ENCODE results near the gene YAP1. TPM values are rescaled to one million over a fixed set of nuclear protein-coding genes. Genes with fewer than 3 reads are reported as not detected.
A peak's percentile ranks its signal among the peaks of the same experiment; 100 is the strongest.

YAP1 gene
- total and polyA plus RNA-seq, 2 of the 4 experiments (the other 2 are of a cell fraction) = 121 to 251 TPM

DNA sequence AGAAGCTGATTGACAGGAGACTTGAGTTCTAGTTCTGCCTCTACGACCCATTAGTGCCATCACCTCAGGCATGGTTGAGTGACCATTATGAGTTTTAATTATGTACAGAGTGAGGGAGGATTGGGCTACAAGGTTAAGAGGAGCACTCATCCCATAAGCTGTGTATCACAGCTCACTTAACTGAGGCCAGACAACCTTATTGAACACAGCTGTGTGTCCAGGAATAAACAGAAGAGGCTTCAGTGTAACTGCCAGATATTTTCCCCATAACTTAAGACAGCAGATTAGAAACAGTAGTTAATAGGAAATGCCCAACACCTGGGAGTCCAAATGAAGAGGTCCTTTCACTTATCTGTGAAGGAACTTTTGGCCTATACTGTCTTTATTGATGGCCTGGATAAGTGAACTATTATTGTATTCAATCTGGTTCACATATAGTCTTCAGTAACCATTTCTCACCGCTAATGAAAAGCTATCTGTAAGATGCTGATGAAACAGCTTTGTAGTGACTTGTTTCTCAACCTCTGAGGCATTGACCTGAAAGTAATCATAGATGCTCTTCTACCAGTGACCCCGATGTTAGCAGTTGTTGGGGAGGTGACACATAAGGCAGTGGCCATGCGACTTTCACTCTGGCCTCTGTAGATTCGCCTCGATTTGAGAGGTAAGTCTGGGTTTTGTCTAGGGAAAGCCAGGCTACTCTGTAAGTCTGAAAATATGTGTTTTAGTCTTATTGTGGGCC lies 41.7 kb downstream of the YAP1 start:
- intact Hi-C loops (cut with micrococcal nuclease) (no loop called here), dilution Hi-C loops (cut with HindIII; ENCODE audit: low sequenced_read_pairs, unreplicated experiment) (no loop called here), in situ Hi-C loops (cut with MboI; ENCODE audit: low sequenced_read_pairs) (no loop called here)
- H3K4me2 ChIP-seq (ENCODE audit: low read depth, low read length) = no peak overlapping the region; the same call in 1 of the 2 replicates
- H3K4me3 ChIP-seq (ENCODE audit: insufficient read depth, low read depth, low read length) = no peak overlapping the region
- H3K14ac ChIP-seq (replicated peaks; ENCODE audit: low read depth, low read length) = peak overlapping the region; percentile 78; the same call in 1 of the 2 replicates
- peak overlapping the region; percentile 11; the same call in 1 of the 2 replicates for H2AK5ac ChIP-seq (ENCODE audit: low read depth, low read length)
- no peaks in the 10 kb centered on the region for H3K9me3 ChIP-seq (ENCODE audit: control insufficient read depth, insufficient read depth, low read length)
- TF ChIP-seq CEBPB (IDR thresholded peaks at IDR 0.05; ENCODE audit: low read depth, low read length) = no peak
- TF ChIP-seq, protein P1, sequence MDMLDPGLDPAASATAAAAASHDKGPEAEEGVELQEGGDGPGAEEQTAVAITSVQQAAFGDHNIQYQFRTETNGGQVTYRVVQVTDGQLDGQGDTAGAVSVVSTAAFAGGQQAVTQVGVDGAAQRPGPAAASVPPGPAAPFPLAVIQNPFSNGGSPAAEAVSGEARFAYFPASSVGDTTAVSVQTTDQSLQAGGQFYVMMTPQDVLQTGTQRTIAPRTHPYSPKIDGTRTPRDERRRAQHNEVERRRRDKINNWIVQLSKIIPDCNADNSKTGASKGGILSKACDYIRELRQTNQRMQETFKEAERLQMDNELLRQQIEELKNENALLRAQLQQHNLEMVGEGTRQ (IDR thresholded peaks at IDR 0.05; ENCODE audit: low read depth, low read length) = no peak
- no peak for TF ChIP-seq SMC3 (IDR thresholded peaks at IDR 0.05; ENCODE audit: low read depth, low read length)
- TF ChIP-seq BHLHE40 (IDR thresholded peaks at IDR 0.05; ENCODE audit: low read depth, low read length) = no peak
- no peak for TF ChIP-seq NFE2L2 (IDR thresholded peaks at IDR 0.05; ENCODE audit: low read depth, low read length)
- no peak for TF ChIP-seq FOS (IDR thresholded peaks at IDR 0.05; ENCODE audit: low read depth, low read length)
- no peak for TF ChIP-seq POLR2A (IDR thresholded peaks at IDR 0.05; ENCODE audit: low read depth, low read length)
- no peak for TF ChIP-seq MAZ (IDR thresholded peaks at IDR 0.05; ENCODE audit: borderline replicate concordance, low read depth, low read length)
- ChIA-PET CTCF (interaction anchor here (0.8 kb wide), 1 partner anchor 26 kb away, joined by 3 read pairs; no protein-coding TSS in a partner anchor), POLR2A (ENCODE audit: unreplicated experiment) (no interaction called here)
- no peak overlapping the region for H2BK120ac ChIP-seq (ENCODE audit: low read depth, low read length)
- peak overlapping the region; percentile 58 for H2BK5ac ChIP-seq (ENCODE audit: low read depth, low read length, poor library complexity, severe bottlenecking)
- H3K23ac ChIP-seq (ENCODE audit: low read depth, low read length) = peak overlapping the region; percentile 88; the same call in 1 of the 2 replicates
- H2BK15ac ChIP-seq (ENCODE audit: low read depth, low read length) = peak overlapping the region; percentile 36; the same call in 1 of the 3 replicates
- peaks cover 52% of the 10 kb centered on the region for H4K20me1 ChIP-seq (ENCODE audit: insufficient read depth, low read length)
- peak overlapping the region; percentile 24; the same call in 1 of the 2 replicates for H3K18ac ChIP-seq (ENCODE audit: low read depth, low read length)
- H3K79me1 ChIP-seq (ENCODE audit: low read depth in 1 of 2, low read length in 2 of 2) = peaks cover 8 to 71% of the 10 kb centered on the region in 2 experiments; a peak in 3 of 4 replicates
- no peak overlapping the region for H2AK9ac ChIP-seq (replicated peaks; ENCODE audit: low read depth, low read length, poor library complexity)
- peak overlapping the region; percentile 32; the same call in 1 of the 2 replicates for H2BK20ac ChIP-seq (ENCODE audit: low read depth, low read length)
- H2AFZ ChIP-seq (replicated peaks; ENCODE audit: low read length, poor library complexity) = no peak overlapping the region
- H4K91ac ChIP-seq (ENCODE audit: insufficient read depth, low read depth, low read length) = no peak overlapping the region
- DNase-seq (no peak), ATAC-seq (ENCODE audit: low read depth) (no peak)
- H3K4me1 ChIP-seq (ENCODE audit: control insufficient read depth, insufficient read depth, low read length) = peaks cover 19% of the 10 kb centered on the region
- H3K9me1 ChIP-seq (ENCODE audit: insufficient read depth, low read length) = peaks cover 14% of the 10 kb centered on the region
- no peak overlapping the region for H4K8ac ChIP-seq (ENCODE audit: low read depth in 2 of 2, low read length in 2 of 2)
- H4K5ac ChIP-seq (ENCODE audit: low read depth, low read length) = no peak overlapping the region
- no peak overlapping the region for H3K9ac ChIP-seq (ENCODE audit: low read depth, low read length)
- no TSS peak for BruUV-seq (replicated peaks)
- WGBS, 2 experiments (ENCODE audit: extremely low coverage in 2 of 2, insufficient read length in 1 of 2) = no CpG with 5 or more reads among the region's 6 CpGs
- no peaks in the 10 kb centered on the region; the same call in 1 of the 2 replicates for H3K36me3 ChIP-seq (ENCODE audit: control insufficient read depth, insufficient read depth, low read length)
- no peak overlapping the region; the same call in 1 of the 2 replicates for H3K4ac ChIP-seq (ENCODE audit: low read depth, low read length)
- H3K56ac ChIP-seq (ENCODE audit: extremely low read depth, insufficient read depth, low read length) = no peak overlapping the region
- peak overlapping the region; percentile 43; the same call in 1 of the 2 replicates for H3K27ac ChIP-seq (ENCODE audit: insufficient read depth, low read length)
- no peaks in the 10 kb centered on the region for H3K27me3 ChIP-seq (ENCODE audit: control insufficient read depth, insufficient read depth, low read length)
